ENCODE measurements around the gene PLEKHM1.

Gene PLEKHM1

GRCh38 chr17:45406107-45406506, 84.4 kb downstream of the PLEKHM1 start:
- TF ChIP-seq CTCF (IDR thresholded peaks at IDR 0.05; ENCODE audit: low read depth, low read length): no peak
- no peak for DNase-seq (ENCODE audit: extremely low read depth, low read depth)

GRCh38 chr17:45405250-45406086, 85.1 kb downstream of the PLEKHM1 start:
- DNase-seq (ENCODE audit: extremely low read depth, low read depth): no peak

GRCh38 chr17:45404870-45405249, 85.7 kb downstream of the PLEKHM1 start:
- no peak for DNase-seq (ENCODE audit: extremely low read depth, low read depth)
- no peak for TF ChIP-seq CTCF (IDR thresholded peaks at IDR 0.05; ENCODE audit: low read depth, low read length)

More at GRCh38 chr17:45405250-45406086, 85.1 kb downstream of the PLEKHM1 start:
- TF ChIP-seq CTCF (IDR thresholded peaks at IDR 0.05; ENCODE audit: low read depth, low read length): no peak

GRCh38 chr17:45403906-45404490, 86.5 kb downstream of the PLEKHM1 start:
- DNase-seq (ENCODE audit: extremely low read depth, low read depth): no peak
- TF ChIP-seq CTCF (IDR thresholded peaks at IDR 0.05; ENCODE audit: low read depth, low read length): no peak

GRCh38 chr17:45402916-45403315, 87.6 kb downstream of the PLEKHM1 start:
- no peak for TF ChIP-seq CTCF (IDR thresholded peaks at IDR 0.05; ENCODE audit: low read depth, low read length)
- no peak for DNase-seq (ENCODE audit: extremely low read depth, low read depth)

GRCh38 chr17:45398800-45399199, 91.7 kb downstream of the PLEKHM1 start:
- DNase-seq (ENCODE audit: extremely low read depth, low read depth): no peak
- TF ChIP-seq CTCF (IDR thresholded peaks at IDR 0.05; ENCODE audit: low read depth, low read length): no peak

GRCh38 chr17:45397796-45398195, 92.7 kb downstream of the PLEKHM1 start:
- DNase-seq (ENCODE audit: extremely low read depth, low read depth): no peak

More at GRCh38 chr17:45397796-45398195, 92.7 kb downstream of the PLEKHM1 start:
- no peak for TF ChIP-seq CTCF (IDR thresholded peaks at IDR 0.05; ENCODE audit: low read depth, low read length)
